AG10803 (cell line): ENCODE results near the gene CD300E.
"Not testable (repeated sequence)": the region's sequence is repeated elsewhere in the genome, so short reads cannot be mapped to it uniquely, and the experiment has no call there.

ENCODE experiments used
- DNase-seq: peaks from one replicate; pipeline ENCODE4 v3.0.0; 2010; ENCODE audit warnings: low read depth
- H3K4me3 ChIP-seq: 2 replicates; pipeline ENCODE4 v1.5.1; 2011; ENCODE audit warnings: mild to moderate bottlenecking, low read length, control low read depth
- TF ChIP-seq, protein P1 (sequence below): conservative IDR thresholded peaks from 2 replicates; pipeline ENCODE4 v1.5.1; 2011; ENCODE audit warnings: mild to moderate bottlenecking, low read length, control low read depth, inconsistent platforms

The CD300E gene

DNA sequence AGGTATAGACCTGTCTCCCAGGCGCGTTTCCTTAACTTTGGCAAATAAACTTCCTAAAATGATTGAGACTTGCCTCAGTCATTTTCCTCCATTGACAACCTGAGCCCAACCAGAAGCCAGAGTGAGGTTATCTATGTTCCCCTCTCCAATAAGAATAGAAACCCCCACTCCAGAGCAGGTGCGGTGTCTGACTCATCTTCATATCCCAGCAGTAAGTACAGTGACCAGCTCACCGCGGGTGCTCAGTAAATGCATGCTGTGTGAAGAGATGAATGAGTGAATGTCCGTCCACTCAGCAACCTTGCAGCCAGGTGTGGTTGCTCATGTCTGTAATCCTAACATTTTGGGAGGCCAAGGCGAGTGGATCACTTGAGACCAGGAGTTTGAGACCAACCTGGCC, 19.5 kb upstream of the CD300E start:
- TF ChIP-seq, protein P1, sequence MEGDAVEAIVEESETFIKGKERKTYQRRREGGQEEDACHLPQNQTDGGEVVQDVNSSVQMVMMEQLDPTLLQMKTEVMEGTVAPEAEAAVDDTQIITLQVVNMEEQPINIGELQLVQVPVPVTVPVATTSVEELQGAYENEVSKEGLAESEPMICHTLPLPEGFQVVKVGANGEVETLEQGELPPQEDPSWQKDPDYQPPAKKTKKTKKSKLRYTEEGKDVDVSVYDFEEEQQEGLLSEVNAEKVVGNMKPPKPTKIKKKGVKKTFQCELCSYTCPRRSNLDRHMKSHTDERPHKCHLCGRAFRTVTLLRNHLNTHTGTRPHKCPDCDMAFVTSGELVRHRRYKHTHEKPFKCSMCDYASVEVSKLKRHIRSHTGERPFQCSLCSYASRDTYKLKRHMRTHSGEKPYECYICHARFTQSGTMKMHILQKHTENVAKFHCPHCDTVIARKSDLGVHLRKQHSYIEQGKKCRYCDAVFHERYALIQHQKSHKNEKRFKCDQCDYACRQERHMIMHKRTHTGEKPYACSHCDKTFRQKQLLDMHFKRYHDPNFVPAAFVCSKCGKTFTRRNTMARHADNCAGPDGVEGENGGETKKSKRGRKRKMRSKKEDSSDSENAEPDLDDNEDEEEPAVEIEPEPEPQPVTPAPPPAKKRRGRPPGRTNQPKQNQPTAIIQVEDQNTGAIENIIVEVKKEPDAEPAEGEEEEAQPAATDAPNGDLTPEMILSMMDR = no peak
- DNase-seq = no peak
- H3K4me3 ChIP-seq = no peak overlapping the region

DNA sequence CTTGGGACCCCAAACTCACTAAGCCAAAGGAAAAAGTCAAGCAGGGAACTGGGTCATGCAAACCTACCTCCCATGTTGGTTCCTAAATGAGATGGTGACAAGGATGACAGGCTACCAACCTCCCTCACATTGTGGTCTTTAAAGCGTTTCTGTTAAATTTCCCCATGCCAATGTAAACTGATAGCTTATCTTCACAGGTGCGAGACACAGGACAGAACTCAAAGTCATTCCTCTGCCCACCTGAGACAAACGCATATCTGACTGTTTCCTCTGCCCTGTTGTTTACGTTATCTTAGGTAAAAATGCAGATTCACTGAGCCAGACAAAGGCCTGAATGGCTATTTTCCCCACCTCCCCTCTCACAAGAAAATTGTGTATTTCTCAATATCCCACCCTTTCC, 19.0 kb upstream of the CD300E start:
- no peak for DNase-seq
- H3K4me3 ChIP-seq = no peak overlapping the region
- TF ChIP-seq, protein P1 = no peak

DNA sequence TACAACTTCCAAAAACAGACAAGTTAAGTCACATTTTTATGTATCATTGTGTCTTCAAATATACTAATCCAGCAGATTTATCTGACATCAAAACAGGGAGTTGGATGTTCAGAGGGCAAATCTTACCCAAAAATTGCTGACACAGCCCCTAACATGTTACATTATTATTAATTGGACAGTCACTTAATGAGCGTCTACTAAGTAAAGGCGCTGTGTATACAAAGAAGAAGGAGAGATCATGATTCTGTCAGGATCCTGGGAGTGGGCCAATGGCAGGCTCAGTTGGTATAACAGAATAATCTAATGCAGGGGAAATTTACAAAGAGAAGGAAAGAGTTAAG, 18.4 kb upstream of the CD300E start:
- TF ChIP-seq, protein P1 = no peak
- no peak overlapping the region for H3K4me3 ChIP-seq
- DNase-seq = no peak

DNA sequence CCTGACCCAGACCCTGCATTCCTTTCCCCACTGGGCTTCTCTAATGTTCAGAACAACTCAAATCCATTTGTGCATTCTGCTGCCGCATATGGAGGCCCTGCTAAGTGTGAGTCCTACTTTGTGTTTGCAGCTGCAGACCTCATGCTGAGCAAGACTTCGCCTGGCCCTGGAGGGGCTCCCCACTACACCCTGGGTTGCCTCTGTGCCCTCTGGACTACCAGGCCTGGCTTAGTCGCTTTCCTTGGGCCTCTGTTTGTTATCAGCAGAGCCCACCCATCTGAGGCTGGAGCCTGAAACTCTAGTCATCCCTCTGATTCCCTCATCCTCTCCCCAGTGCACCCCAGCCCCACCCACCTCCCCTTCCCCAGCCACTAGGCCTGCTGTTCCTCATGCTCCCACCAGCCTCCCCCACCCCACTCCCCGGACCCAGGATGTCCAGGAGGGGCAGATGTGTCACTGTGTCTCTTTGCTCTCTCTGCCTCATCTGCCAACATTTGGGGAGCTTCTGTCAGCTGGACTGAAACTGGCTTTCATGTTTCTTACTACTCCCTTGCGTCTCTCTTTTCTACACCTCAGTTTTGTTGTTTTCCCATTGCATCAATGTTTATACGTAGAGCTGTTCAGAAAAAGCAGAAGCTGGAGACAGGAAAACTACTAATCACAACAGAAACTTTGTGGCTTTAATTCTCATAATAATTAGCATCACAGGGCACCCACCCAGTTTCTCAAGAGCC, 17.9 kb upstream of the CD300E start:
- no peak for DNase-seq
- TF ChIP-seq, protein P1 = no peak
- H3K4me3 ChIP-seq = no peak overlapping the region

DNA sequence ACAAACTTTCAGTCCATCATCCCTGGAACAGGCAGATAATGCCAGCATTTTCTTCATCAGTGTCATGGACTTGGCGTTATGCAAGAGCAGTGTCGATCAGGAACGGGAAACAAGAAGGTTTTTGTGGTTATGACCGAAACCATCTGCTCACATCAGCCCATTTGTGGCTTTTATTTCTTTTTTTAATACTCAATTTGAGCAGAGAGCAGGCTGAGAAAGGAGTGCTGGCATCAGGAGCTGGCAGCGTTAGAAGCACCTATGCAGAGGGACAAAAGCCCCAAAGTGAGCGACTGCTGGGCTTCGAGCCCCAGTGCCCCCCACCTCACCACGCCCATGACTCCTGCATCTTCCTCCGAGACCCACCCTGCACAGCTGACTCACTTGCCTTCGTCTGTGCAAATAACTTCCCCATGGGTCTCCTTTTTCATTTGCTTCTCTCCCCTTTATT, 16.2 kb upstream of the CD300E start:
- peak; percentile 3 for DNase-seq
- no peak overlapping the region for H3K4me3 ChIP-seq
- TF ChIP-seq, protein P1 = no peak

DNA sequence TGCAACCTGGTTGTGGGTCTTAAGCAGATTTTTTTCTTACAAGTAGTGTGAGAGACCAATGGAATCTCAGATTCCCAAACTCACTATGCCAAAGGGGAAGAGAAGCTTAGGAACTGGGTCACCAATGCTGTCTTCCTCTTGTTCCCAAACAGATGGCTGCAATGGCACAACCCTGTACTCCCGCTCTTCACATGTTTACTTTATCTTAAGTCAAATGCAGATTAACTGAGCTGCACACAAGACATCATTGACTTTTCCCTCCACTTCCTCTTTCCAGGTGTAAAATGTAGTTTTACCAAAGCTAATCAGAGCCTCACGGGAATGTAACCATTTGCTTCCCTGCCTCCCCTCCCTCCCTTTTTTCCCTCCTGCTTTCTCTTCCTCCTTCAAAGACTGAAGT, 14.4 kb upstream of the CD300E start:
- H3K4me3 ChIP-seq = no peak overlapping the region
- TF ChIP-seq, protein P1 = no peak
- no peak for DNase-seq

DNA sequence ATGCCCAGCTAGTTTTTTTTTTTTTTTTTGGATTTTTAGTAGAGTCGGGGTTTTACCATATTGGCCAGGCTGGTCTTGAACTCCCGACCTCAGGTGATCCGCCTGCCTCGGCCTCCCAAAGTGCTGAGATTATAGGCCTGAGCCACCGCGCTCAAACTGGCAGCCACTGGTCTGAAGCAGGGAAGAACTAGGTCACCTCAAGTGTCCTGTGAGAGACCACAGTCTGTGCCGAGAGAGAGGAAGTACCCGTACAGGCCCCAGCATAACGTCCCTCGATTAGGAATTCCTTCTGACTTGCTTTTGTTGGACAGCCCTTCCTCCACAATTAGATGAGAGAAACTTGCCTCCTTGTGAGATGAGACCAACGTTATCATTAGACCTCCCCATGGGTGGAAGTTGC, 13.7 kb upstream of the CD300E start:
- no peak overlapping the region for H3K4me3 ChIP-seq
- DNase-seq = no peak
- TF ChIP-seq, protein P1 = no peak

DNA sequence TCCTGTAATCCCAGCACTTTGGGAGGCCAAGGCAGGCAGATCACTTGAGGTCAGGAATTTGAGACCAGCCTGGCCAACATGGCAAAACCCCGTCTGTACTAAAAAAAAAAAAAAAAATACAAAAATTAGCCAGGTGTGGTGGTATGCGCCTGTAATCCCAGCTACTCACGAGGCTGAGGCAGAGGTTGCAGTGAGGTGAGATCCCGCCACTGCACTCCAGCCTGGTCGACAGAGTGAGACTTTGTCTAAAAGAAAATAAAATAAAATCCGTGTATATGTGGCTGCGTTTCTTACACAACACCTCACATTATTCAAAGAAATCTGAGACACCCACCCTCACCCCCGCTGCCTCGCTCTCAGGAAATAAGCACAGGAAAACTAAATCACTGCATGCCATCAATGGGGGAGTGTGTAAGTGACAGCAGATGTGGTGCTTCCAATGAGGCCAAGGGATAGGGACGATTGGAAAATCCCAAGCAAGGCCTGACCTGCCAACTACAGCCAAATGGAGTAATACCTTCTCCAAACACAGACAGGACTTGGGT, 13.1 kb upstream of the CD300E start:
- not testable (repeated sequence) for H3K4me3 ChIP-seq, DNase-seq
